Karpas-422 (cell line): ENCODE results near the gene BDKRB2. TPM values are rescaled to one million over a fixed set of nuclear protein-coding genes. Genes with fewer than 3 reads are reported as not detected.

Source experiments
- DNase-seq: peaks from one replicate; pipeline ENCODE4 v3.0.0-alpha.2; 2015
- H2AFZ ChIP-seq: fragments of 200-600 bp; sonication (generic); 2 replicates; pipeline ENCODE4 v1.6.1; 2014; ENCODE audit warnings: antibody characterized with exemption, low read length, mixed read lengths
- H3K27ac ChIP-seq: fragments of 200-600 bp; sonication (generic); 2 replicates; pipeline ENCODE4 v1.5.1; 2014; ENCODE audit warnings: mild to moderate bottlenecking, low read length, moderate library complexity
- H3K27me3 ChIP-seq: fragments of 200-600 bp; sonication (generic); 2 replicates; pipeline ENCODE4 v1.6.1; 2014; ENCODE audit warnings: low read length, mixed read lengths
- H3K36me3 ChIP-seq: fragments of 200-600 bp; sonication (generic); 2 replicates; pipeline ENCODE4 v1.6.1; 2014; ENCODE audit warnings: low read length, mixed read lengths; ENCODE audit not compliant: insufficient read depth
- H3K4me1 ChIP-seq: fragments of 200-600 bp; sonication (generic); 2 replicates; pipeline ENCODE4 v1.6.1; 2014; ENCODE audit warnings: mild to moderate bottlenecking, low read length, mixed read lengths
- H3K4me2 ChIP-seq: fragments of 200-600 bp; sonication (generic); 2 replicates; pipeline ENCODE4 v1.6.1; 2014; ENCODE audit warnings: low read length, low read depth, mild to moderate bottlenecking; ENCODE audit not compliant: poor library complexity, severe bottlenecking
- H3K4me3 ChIP-seq: fragments of 200-600 bp; sonication (generic); 2 replicates; pipeline ENCODE4 v1.5.1; 2014; ENCODE audit warnings: mild to moderate bottlenecking, antibody characterized with exemption, low read length, mixed read lengths
- H3K79me2 ChIP-seq: fragments of 200-600 bp; sonication (generic); 2 replicates; pipeline ENCODE4 v1.6.1; 2014; ENCODE audit warnings: mild to moderate bottlenecking, low read length, mixed read lengths
- H3K9ac ChIP-seq: fragments of 200-600 bp; sonication (generic); 2 replicates; pipeline ENCODE4 v1.6.0; 2014; ENCODE audit warnings: low read length
- H3K9me2 ChIP-seq: fragments of 200-600 bp; sonication (generic), shearing (Covaris generic); replicated peaks from 2 replicates; pipeline ENCODE4 v1.6.0; 2014; ENCODE audit warnings: mild to moderate bottlenecking, low read length, moderate library complexity; ENCODE audit not compliant: insufficient read depth
- H3K9me3 ChIP-seq: fragments of 300-700, 200-600 bp; sonication (generic); 2 replicates; pipeline ENCODE4 v1.6.1; 2014; ENCODE audit warnings: low read length, mixed read lengths
- H4K20me1 ChIP-seq: fragments of 200-600 bp; sonication (generic); 2 replicates; pipeline ENCODE4 v1.6.1; 2014; ENCODE audit warnings: mild to moderate bottlenecking, antibody characterized with exemption, low read length, low read depth; ENCODE audit not compliant: insufficient read depth
- total RNA-seq: library from RNA; depleted of rRNA; stranded (reverse); fragments of >200 nt; shearing (Covaris generic); gene quantifications from 2 replicates; pipeline ENCODE4 v1.2.3, GENCODE V29; 2014; ENCODE audit warnings: low replicate concordance

BDKRB2 gene
- total RNA-seq, 1 experiment from 2014 or later: not detected

DNA sequence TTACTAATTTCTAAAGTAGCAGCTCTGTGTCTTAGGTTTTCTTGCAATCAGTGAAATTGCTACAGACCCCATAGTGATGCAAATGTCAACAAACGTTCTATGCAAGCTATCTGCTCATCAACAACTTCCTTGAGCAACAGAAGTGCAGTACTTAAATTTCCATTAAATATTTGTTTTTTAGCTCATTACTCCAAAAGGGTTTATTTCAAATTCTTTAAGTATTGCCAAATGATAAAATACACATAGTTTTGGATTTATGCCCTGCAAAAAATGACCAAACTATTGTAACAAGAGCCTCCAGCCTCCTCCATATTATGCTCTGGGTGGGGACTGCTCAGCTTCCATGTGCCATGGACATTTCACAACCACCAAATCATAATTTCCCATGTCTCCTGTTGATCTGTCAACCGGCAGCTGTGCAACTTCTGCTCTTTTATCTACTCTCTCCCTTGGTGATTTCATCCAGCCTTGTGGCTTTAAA lies 55.7 kb downstream of the BDKRB2 start:
- Histone ChIP-seq H3K4me3 (no peak overlapping the region), H3K27me3 (no peaks in the 10 kb centered on the region), H3K9ac (no peak overlapping the region), H4K20me1 (no peaks in the 10 kb centered on the region), H3K79me2 (no peaks in the 10 kb centered on the region), H3K9me2 (no peaks in the 10 kb centered on the region), H3K27ac (no peak overlapping the region), H3K36me3 (no peaks in the 10 kb centered on the region), H2AFZ (no peak overlapping the region), H3K4me2 (no peak overlapping the region), H3K4me1 (no peaks in the 10 kb centered on the region), H3K9me3 (no peaks in the 10 kb centered on the region)
- no peak for DNase-seq

DNA sequence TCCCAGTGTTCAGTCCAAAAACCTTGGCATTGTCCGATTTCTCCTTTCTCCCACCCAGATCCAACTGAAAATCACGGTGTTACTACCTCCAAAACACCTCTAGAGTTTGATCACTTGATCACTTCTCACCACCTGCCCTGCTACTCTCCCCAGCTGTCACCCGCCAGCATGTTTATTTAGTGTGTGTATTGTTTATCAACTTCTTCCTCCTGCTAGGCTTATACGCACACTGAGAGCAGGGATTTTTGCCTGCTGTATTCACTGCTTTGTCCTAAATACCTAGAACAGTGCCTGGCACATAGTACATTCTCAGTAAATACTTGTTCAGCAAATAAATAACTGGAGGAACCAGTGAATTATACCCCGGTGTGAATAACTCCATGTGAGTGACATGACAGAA lies 56.4 kb downstream of the BDKRB2 start:
- Histone ChIP-seq H3K9me2 (no peaks in the 10 kb centered on the region), H2AFZ (no peak overlapping the region), H3K4me2 (no peak overlapping the region), H3K27ac (no peak overlapping the region), H3K79me2 (no peaks in the 10 kb centered on the region), H3K27me3 (no peaks in the 10 kb centered on the region), H3K36me3 (no peaks in the 10 kb centered on the region), H3K4me3 (no peak overlapping the region), H4K20me1 (no peaks in the 10 kb centered on the region), H3K9me3 (no peaks in the 10 kb centered on the region), H3K9ac (no peak overlapping the region), H3K4me1 (no peaks in the 10 kb centered on the region)
- DNase-seq: no peak

DNA sequence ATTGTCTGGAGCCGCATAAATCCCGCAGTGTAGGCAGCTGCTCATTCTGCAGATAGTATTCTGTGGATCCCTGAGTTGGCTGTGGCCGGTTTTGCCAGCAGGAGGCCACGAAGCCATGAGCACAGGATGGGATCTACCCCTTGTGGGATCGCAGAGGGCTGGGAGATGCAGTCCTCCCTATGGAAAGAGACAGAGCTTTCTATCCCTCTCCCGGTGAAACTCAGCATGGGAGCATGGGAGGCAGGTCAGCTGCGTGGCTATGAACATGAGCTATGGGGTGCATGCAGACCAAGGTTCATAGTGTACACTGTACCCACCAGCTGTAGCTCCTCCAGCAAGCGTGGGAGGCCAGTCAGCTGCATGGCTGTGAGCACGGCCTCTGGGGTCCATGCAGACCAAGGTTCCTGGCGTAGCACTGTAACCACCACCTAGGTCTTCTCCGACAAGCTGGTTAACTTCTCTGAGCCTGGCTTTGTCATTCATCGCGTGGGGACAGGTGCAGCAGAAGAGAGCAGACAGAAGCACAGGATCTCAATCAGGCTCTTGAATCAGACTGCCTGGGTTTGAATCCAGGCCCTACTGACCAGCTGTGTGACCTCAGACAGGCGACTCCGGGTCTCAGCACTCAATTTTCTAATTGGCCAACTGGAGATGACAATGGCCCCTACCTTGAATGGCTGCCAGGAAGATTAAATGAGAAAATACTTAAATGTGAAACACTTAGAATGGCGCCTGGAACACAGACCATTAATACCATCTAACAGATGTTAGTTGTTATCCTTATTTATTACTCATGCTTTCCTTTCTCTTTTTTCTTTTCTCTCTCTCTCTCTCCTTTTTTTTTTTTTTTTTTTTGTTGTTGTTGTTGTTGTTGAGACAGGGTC lies 57.4 kb downstream of the BDKRB2 start:
- H3K4me1 ChIP-seq: no peaks in the 10 kb centered on the region
- H3K27ac ChIP-seq: no peak overlapping the region
- H3K36me3 ChIP-seq: no peaks in the 10 kb centered on the region
- H3K4me2 ChIP-seq: no peak overlapping the region
- no peak overlapping the region for H2AFZ ChIP-seq
- H3K79me2 ChIP-seq: no peaks in the 10 kb centered on the region
- no peak for DNase-seq
- H4K20me1 ChIP-seq: no peaks in the 10 kb centered on the region
- H3K9me2 ChIP-seq: no peaks in the 10 kb centered on the region
- H3K9ac ChIP-seq: no peak overlapping the region
- no peaks in the 10 kb centered on the region for H3K27me3 ChIP-seq
- H3K9me3 ChIP-seq: no peaks in the 10 kb centered on the region
- no peak overlapping the region for H3K4me3 ChIP-seq

DNA sequence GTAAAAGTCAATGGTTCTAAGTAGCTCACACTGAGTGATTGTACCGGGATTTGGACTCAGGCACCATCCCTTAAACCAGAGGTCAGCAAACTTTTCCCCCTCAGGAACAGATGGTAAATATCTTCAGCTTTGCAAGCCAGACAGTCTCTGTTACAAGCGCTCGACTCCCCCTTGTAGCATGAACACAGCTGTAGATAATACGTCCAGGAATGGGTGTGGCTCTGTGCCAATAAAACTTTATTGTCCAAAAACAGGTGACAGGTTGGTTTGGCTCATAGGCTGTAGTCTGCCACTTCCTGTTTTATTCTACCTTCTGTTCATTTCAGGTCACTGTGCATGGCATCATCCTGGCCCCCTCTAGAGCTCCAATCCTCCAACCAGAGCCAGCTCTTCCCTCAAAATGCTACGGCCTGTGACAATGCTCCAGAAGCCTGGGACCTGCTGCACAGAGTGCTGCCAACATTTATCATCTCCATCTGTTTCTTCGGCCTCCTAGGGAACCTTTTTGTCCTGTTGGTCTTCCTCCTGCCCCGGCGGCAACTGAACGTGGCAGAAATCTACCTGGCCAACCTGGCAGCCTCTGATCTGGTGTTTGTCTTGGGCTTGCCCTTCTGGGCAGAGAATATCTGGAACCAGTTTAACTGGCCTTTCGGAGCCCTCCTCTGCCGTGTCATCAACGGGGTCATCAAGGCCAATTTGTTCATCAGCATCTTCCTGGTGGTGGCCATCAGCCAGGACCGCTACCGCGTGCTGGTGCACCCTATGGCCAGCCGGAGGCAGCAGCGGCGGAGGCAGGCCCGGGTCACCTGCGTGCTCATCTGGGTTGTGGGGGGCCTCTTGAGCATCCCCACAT lies 58.9 kb downstream of the BDKRB2 start:
- H3K79me2 ChIP-seq: no peaks in the 10 kb centered on the region
- H3K27ac ChIP-seq: no peak overlapping the region
- DNase-seq: peak; percentile 70
- no peaks in the 10 kb centered on the region for H3K36me3 ChIP-seq
- no peaks in the 10 kb centered on the region for H3K9me3 ChIP-seq
- H3K4me2 ChIP-seq: no peak overlapping the region
- no peak overlapping the region for H3K9ac ChIP-seq
- no peaks in the 10 kb centered on the region; the same call in 1 of the 2 replicates for H4K20me1 ChIP-seq
- no peak overlapping the region for H2AFZ ChIP-seq
- no peaks in the 10 kb centered on the region for H3K9me2 ChIP-seq
- no peak overlapping the region for H3K4me3 ChIP-seq
- no peaks in the 10 kb centered on the region for H3K4me1 ChIP-seq
- H3K27me3 ChIP-seq: no peaks in the 10 kb centered on the region

DNA sequence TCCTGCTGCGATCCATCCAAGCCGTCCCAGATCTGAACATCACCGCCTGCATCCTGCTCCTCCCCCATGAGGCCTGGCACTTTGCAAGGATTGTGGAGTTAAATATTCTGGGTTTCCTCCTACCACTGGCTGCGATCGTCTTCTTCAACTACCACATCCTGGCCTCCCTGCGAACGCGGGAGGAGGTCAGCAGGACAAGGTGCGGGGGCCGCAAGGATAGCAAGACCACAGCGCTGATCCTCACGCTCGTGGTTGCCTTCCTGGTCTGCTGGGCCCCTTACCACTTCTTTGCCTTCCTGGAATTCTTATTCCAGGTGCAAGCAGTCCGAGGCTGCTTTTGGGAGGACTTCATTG lies 59.5 kb downstream of the BDKRB2 start:
- Histone ChIP-seq H3K9me2 (no peaks in the 10 kb centered on the region), H3K9me3 (no peaks in the 10 kb centered on the region), H3K4me3 (no peak overlapping the region), H2AFZ (no peak overlapping the region), H3K27ac (no peak overlapping the region), H3K27me3 (no peaks in the 10 kb centered on the region), H3K4me1 (no peaks in the 10 kb centered on the region), H3K4me2 (no peak overlapping the region), H3K36me3 (no peaks in the 10 kb centered on the region), H3K79me2 (no peaks in the 10 kb centered on the region), H4K20me1 (no peaks in the 10 kb centered on the region; the same call in 1 of the 2 replicates), H3K9ac (no peak overlapping the region)
- no peak for DNase-seq

DNA sequence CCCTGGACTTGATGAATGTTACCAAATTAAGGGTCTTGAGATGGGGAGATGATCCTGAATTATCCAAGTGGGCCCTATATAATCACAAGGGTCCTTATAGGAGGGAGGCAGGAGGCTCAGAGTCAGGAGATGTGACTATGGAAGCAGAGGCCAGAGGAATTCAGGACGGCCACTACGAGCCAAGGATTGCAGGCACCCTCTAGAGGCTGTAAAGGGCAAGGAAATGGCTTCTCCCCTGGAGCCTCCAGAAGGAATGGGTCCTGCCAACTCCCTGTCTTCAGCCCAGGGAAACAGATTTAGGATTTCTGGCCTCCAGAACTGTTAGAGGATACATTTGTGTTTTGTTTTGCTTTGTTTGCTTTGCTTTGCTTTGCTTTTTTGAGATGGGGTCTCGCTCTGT lies 60.2 kb downstream of the BDKRB2 start:
- Histone ChIP-seq H3K9me3 (no peaks in the 10 kb centered on the region), H3K36me3 (no peaks in the 10 kb centered on the region), H2AFZ (no peak overlapping the region), H3K27me3 (no peaks in the 10 kb centered on the region), H3K9ac (no peak overlapping the region), H3K9me2 (no peaks in the 10 kb centered on the region), H3K27ac (no peak overlapping the region), H3K4me3 (no peak overlapping the region), H4K20me1 (no peaks in the 10 kb centered on the region; the same call in 1 of the 2 replicates), H3K4me1 (no peaks in the 10 kb centered on the region), H3K79me2 (no peaks in the 10 kb centered on the region), H3K4me2 (no peak overlapping the region)
- no peak for DNase-seq

DNA sequence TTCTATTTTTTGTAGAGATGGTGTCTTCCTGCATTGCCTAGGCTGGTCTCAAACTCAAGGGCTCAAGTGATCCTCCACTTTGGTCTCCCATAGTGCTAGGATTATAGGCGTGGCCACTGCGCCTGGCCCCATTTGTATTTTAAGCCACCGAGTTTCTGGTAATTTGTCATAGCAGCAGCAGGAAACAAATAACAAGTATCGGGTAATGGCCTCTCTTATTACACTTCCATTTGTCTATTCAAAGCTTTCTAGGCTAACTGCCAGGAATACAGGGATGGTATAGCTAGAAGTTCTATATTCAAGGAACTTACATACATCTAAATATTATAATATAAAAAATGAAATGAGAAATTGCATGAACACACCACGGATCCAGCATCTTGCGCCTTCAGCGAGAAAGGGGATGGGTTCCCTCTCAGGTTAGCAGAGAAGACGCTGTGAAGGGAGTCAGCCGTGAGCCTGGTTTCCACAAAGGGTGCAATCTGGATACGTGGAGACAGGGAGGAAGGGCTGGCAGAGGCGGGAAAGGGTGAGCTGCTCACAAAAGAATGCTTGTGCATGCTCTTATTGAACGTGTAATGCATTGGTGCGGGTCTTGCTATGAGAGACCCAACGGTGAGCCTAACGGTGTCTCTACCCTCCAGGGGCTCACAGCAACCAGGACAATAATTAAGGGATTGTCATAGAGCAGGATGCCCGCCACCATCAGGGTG lies 60.9 kb downstream of the BDKRB2 start:
- Histone ChIP-seq H3K9me3 (no peaks in the 10 kb centered on the region), H3K4me3 (no peak overlapping the region)

More for the DNA sequence above, 60.9 kb downstream of the BDKRB2 start:
- Histone ChIP-seq H3K9ac (no peak overlapping the region), H3K27me3 (no peaks in the 10 kb centered on the region), H3K9me2 (no peaks in the 10 kb centered on the region), H4K20me1 (no peaks in the 10 kb centered on the region; the same call in 1 of the 2 replicates), H2AFZ (no peak overlapping the region), H3K79me2 (no peaks in the 10 kb centered on the region), H3K4me1 (no peaks in the 10 kb centered on the region), H3K4me2 (no peak overlapping the region), H3K36me3 (no peaks in the 10 kb centered on the region), H3K27ac (no peak overlapping the region)
- DNase-seq: no peak
